OCI-LY7 (cell line): ENCODE data around the gene ADGRD1. TPM values are rescaled to one million over a fixed set of nuclear protein-coding genes. Genes with fewer than 3 reads are reported as not detected.

Experiments
- BruUV-seq: library from RNA; stranded (reverse); fragments of 400-500 nt; replicated peaks from 2 replicates; lab custom pipeline; 2021; lab: Mats Ljungman, UMichigan
- CTCF ChIA-PET: fragments of 300-600 bp; sonication (Branson Sonifier 250); formaldehyde crosslinking; loops from one replicate; lab custom pipeline; 2022; ENCODE audit warnings: antibody characterized with exemption; ENCODE audit not compliant: unreplicated experiment; lab: Charles Lee
- POLR2A ChIA-PET: fragments of 300-600 bp; sonication (Branson Sonifier 250); formaldehyde crosslinking; loops from one replicate; lab custom pipeline; 2022; ENCODE audit warnings: antibody characterized with exemption; lab: Charles Lee
- DNase-seq: peaks from one replicate; pipeline ENCODE4 v3.0.0-alpha.2; 2015; ENCODE audit warnings: low spot score
- H2AFZ ChIP-seq: fragments of 200-600 bp; sonication (generic), shearing (Covaris generic); 2 replicates; pipeline ENCODE4 v1.6.1; 2014; ENCODE audit warnings: mild to moderate bottlenecking, antibody characterized with exemption, low read length, moderate library complexity
- H3K27ac ChIP-seq: fragments of 200-600 bp; sonication (generic); 2 replicates; pipeline ENCODE4 v1.5.1; 2014; ENCODE audit warnings: mixed run types, low read depth, mild to moderate bottlenecking, moderate library complexity, low read length, inconsistent platforms; ENCODE audit not compliant: poor library complexity, severe bottlenecking
- H3K36me3 ChIP-seq: fragments of 200-600 bp; sonication (generic); 2 replicates; pipeline ENCODE4 v1.6.1; 2014; ENCODE audit warnings: mild to moderate bottlenecking, antibody characterized with exemption, low read length, moderate library complexity, mixed read lengths; ENCODE audit not compliant: insufficient read depth
- H3K4me1 ChIP-seq: fragments of 200-600 bp; sonication (generic); 2 replicates; pipeline ENCODE4 v1.5.1; 2014; ENCODE audit warnings: mild to moderate bottlenecking, low read length; ENCODE audit not compliant: insufficient read depth, poor library complexity, severe bottlenecking
- H3K4me2 ChIP-seq: fragments of 200-600 bp; sonication (generic); 2 replicates; pipeline ENCODE4 v1.6.1; 2014; ENCODE audit warnings: mild to moderate bottlenecking, low read length
- H3K4me3 ChIP-seq: fragments of 200-600 bp; sonication (generic); 2 replicates; pipeline ENCODE4 v1.5.1; 2014; ENCODE audit warnings: mild to moderate bottlenecking, low read depth, low read length; ENCODE audit not compliant: poor library complexity, severe bottlenecking
- H3K79me2 ChIP-seq: fragments of 200-600 bp; sonication (generic); 2 replicates; pipeline ENCODE4 v1.6.1; 2016; ENCODE audit warnings: low read depth, mild to moderate bottlenecking, low read length, moderate library complexity, mixed read lengths; ENCODE audit not compliant: insufficient read depth
- H3K9me2 ChIP-seq: fragments of 200-600 bp; sonication (generic); 2 replicates; pipeline ENCODE4 v1.6.1; 2016; ENCODE audit warnings: mild to moderate bottlenecking, low read length, mixed read lengths; ENCODE audit not compliant: insufficient read depth
- H3K9me3 ChIP-seq: fragments of 200-600 bp; sonication (generic); 2 replicates; pipeline ENCODE4 v1.6.1; 2014; ENCODE audit warnings: mild to moderate bottlenecking, mixed run types, low read length, mixed read lengths
- H4K20me1 ChIP-seq: fragments of 200-600 bp; sonication (generic); 2 replicates; pipeline ENCODE4 v1.6.1; 2014; ENCODE audit warnings: mild to moderate bottlenecking, antibody characterized with exemption, low read length, moderate library complexity, mixed read lengths; ENCODE audit not compliant: insufficient read depth
- CTCF ChIP-seq: fragments of 200-600 bp; sonication (generic); conservative IDR thresholded peaks from 2 replicates; pipeline ENCODE4 v1.5.1; 2014; ENCODE audit warnings: mild to moderate bottlenecking, antibody characterized with exemption, low read length, moderate library complexity, mixed read lengths
- EZH2phosphoT487 ChIP-seq: fragments of 200-600 bp; sonication (generic); IDR thresholded peaks from 2 replicates; pipeline ENCODE4 v1.6.1; 2018; ENCODE audit warnings: low read depth, borderline replicate concordance, mild to moderate bottlenecking, mixed run types, antibody characterized with exemption, low read length, moderate library complexity, mixed read lengths
- intact Hi-C: fragments of 100-400 bp; cut with micrococcal nuclease; formaldehyde crosslinking; loops from one replicate; pipeline ENCODE4 v1.10.0; 2022; ENCODE audit not compliant: unreplicated experiment
- total RNA-seq, 2 experiments: library from RNA; depleted of rRNA in 1 of 2; stranded (reverse); fragments of >200 nt in 1 of 2; shearing (Covaris generic) in 1 of 2; gene quantifications; 2 replicates each; pipeline ENCODE4 v1.2.3, GENCODE V29; 2014 to 2022

Gene ADGRD1
- total RNA-seq, 2 experiments from 2014 or later: 1.0 to 1.7 TPM

- no peak for TF ChIP-seq CTCF
- CTCF ChIA-PET: no interaction called here
- Histone ChIP-seq H3K4me3 (no peak overlapping the region), H3K36me3 (no peaks in the 10 kb centered on the region), H4K20me1 (no peaks in the 10 kb centered on the region), H3K79me2 (no peaks in the 10 kb centered on the region), H2AFZ (no peak overlapping the region), H3K27ac (no peak overlapping the region), H3K9me3 (peaks cover 31% of the 10 kb centered on the region), H3K9me2 (no peaks in the 10 kb centered on the region), H3K4me2 (no peak overlapping the region), H3K4me1 (no peaks in the 10 kb centered on the region)
- POLR2A ChIA-PET: no interaction called here
- DNase-seq: no peak
- intact Hi-C loops: no loop called here
- BruUV-seq: no TSS peak
Observed at GRCh38 chr12:130909111-130909510, 44.6 kb upstream of the ADGRD1 start.

- no peaks in the 10 kb centered on the region for H3K9me2 ChIP-seq
- DNase-seq: no peak
- CTCF ChIA-PET: no interaction called here
- no peaks in the 10 kb centered on the region for H4K20me1 ChIP-seq
- no peak overlapping the region for H2AFZ ChIP-seq
- H3K27ac ChIP-seq: no peak overlapping the region
- H3K9me3 ChIP-seq: peaks cover 31% of the 10 kb centered on the region
- POLR2A ChIA-PET: no interaction called here
- TF ChIP-seq CTCF: no peak
- no peak for TF ChIP-seq EZH2phosphoT487
- BruUV-seq: no TSS peak
- no peak overlapping the region for H3K4me3 ChIP-seq
- no peaks in the 10 kb centered on the region for H3K36me3 ChIP-seq
- H3K79me2 ChIP-seq: no peaks in the 10 kb centered on the region
- intact Hi-C loops: loop anchor here (10.0 kb wide), 2 partner anchors 124 to 194 kb away; no protein-coding TSS in a partner anchor
- H3K4me1 ChIP-seq: peaks cover under 1% of the 10 kb centered on the region
- H3K4me2 ChIP-seq: no peak overlapping the region
Observed at GRCh38 chr12:130911193-130911592, 42.5 kb upstream of the ADGRD1 start.

GRCh38 chr12:130911933-130912332 is 41.8 kb upstream of the ADGRD1 start:
- BruUV-seq: no TSS peak
- H3K4me3 ChIP-seq: no peak overlapping the region
- DNase-seq: no peak
- no peaks in the 10 kb centered on the region for H3K9me2 ChIP-seq
- no peaks in the 10 kb centered on the region for H3K36me3 ChIP-seq
- intact Hi-C loops: loop anchor here (10.0 kb wide), 2 partner anchors 123 to 193 kb away; no protein-coding TSS in a partner anchor
- no peak overlapping the region for H3K27ac ChIP-seq
- H3K79me2 ChIP-seq: no peaks in the 10 kb centered on the region
- TF ChIP-seq EZH2phosphoT487 (no peak), CTCF (no peak)
- no peak overlapping the region for H3K4me2 ChIP-seq
- H3K9me3 ChIP-seq: peaks cover 31% of the 10 kb centered on the region
- no peaks in the 10 kb centered on the region for H4K20me1 ChIP-seq
- ChIA-PET POLR2A (no interaction called here), CTCF (no interaction called here)
- H3K4me1 ChIP-seq: peaks cover 8% of the 10 kb centered on the region
- H2AFZ ChIP-seq: no peak overlapping the region
